A549 (cell line): ENCODE results near the gene UBXN2A. TPM values are rescaled to one million over a fixed set of nuclear protein-coding genes. Genes with fewer than 3 reads are reported as not detected.

ENCODE experiments used
- ATAC-seq, 2 experiments: fragments of 200-7000 bp in 1 of 2; fragments of >200 bp in 1 of 2; cut with Nextera tagmentation in 1 of 2; cut with Tn5 transposase in 1 of 2; 3 replicates each; pipeline versions ENCODE4 v1.8.0 to v1.9.1; 2018 to 2020; ENCODE audit warnings: mild to moderate bottlenecking in 1 of 2, moderate library complexity in 1 of 2
- CTCF ChIA-PET: fragments of 300-600 bp; sonication (Branson Sonifier 250); formaldehyde crosslinking; extraction: SDS; loops from one replicate; lab custom pipeline; 2021; ENCODE audit warnings: antibody characterized with exemption, inconsistent platforms; lab: Yijun Ruan, JAX
- POLR2A ChIA-PET: fragments of 350-600 bp; formaldehyde crosslinking; extraction: SDS; loops from one replicate; lab custom pipeline; 2021; ENCODE audit warnings: antibody characterized with exemption, inconsistent platforms; lab: Yijun Ruan, JAX
- DNase-seq, 2 experiments: peaks; one replicate each; pipeline versions ENCODE4 v3.0.0 to v3.0.0-alpha.2; 2011 to 2016; ENCODE audit warnings: low read depth in 1 of 2, low spot score in 1 of 2
- FAIRE-seq: peaks from 2 replicates; lab custom pipeline; 2011; peaks lifted over from hg19 to GRCh38; lab: Jason Lieb, UNC
- H3K27ac ChIP-seq, 2 experiments: fragments of >200 bp; sonication (Bioruptor Twin); formaldehyde crosslinking; 3 replicates each; pipeline ENCODE4 v1.5.1; 2016 to 2017
- H3K4me1 ChIP-seq: fragments of >200 bp; sonication (Bioruptor Twin); formaldehyde crosslinking; 3 replicates; pipeline ENCODE4 v1.6.1; 2016
- H3K4me2 ChIP-seq: fragments of >200 bp; sonication (Bioruptor Twin); formaldehyde crosslinking; 3 replicates; pipeline ENCODE4 v1.6.1; 2016
- H3K4me3 ChIP-seq: fragments of >200 bp; sonication (Bioruptor Twin); formaldehyde crosslinking; 3 replicates; pipeline ENCODE4 v1.5.1; 2016
- H3K9me3 ChIP-seq: fragments of >200 bp; sonication (Bioruptor Twin); formaldehyde crosslinking; 3 replicates; pipeline ENCODE4 v1.6.1; 2016
- CBX8 ChIP-seq: fragments of 200-600 bp; sonication (generic); IDR thresholded peaks from 2 replicates; pipeline ENCODE4 v1.6.1; 2016
- CEBPB ChIP-seq, 2 experiments: fragments of >200 bp in 1 of 2; sonication (Bioruptor Twin) in 1 of 2; formaldehyde crosslinking in 1 of 2; IDR thresholded peaks; 2 replicates each; pipeline ENCODE4 v1.6.1; 2012 to 2016
- CHD2 ChIP-seq: fragments of 150-350 bp; IDR thresholded peaks from 2 replicates; pipeline ENCODE4 v1.6.1; 2014; ENCODE audit warnings: low read length; ENCODE audit not compliant: partially characterized antibody
- EHF ChIP-seq: fragments of 250-450 bp; sonication (Bioruptor Pico); IDR thresholded peaks from 2 replicates; pipeline ENCODE4 v1.5.0; 2020; ENCODE audit warnings: mild to moderate bottlenecking
- ELK1 ChIP-seq: fragments of 150-350 bp; IDR thresholded peaks from 2 replicates; pipeline ENCODE4 v1.6.1; 2014; ENCODE audit warnings: low read depth, mild to moderate bottlenecking, low read length
- EP300 ChIP-seq, 2 experiments: fragments of >200 bp; sonication (Bioruptor Twin); formaldehyde crosslinking; IDR thresholded peaks; 2 replicates in 1 of 2; 3 replicates in 1 of 2; pipeline ENCODE4 v1.6.1; 2016 to 2017
- HES2 ChIP-seq: fragments of >200 bp; sonication (Bioruptor Twin); formaldehyde crosslinking; IDR thresholded peaks from 2 replicates; pipeline ENCODE4 v1.6.1; 2016
- HMGXB4 ChIP-seq: fragments of 250-450 bp; sonication (Bioruptor Pico); IDR thresholded peaks from 2 replicates; pipeline ENCODE4 v1.5.0; 2021; ENCODE audit warnings: mild to moderate bottlenecking, moderate library complexity, borderline replicate concordance
- HOXA7 ChIP-seq: fragments of 250-450 bp; sonication (Bioruptor Pico); IDR thresholded peaks from 2 replicates; pipeline ENCODE4 v1.5.0; 2020; ENCODE audit warnings: mild to moderate bottlenecking, moderate library complexity
- HOXB13 ChIP-seq: fragments of 250-450 bp; sonication (Bioruptor Pico); IDR thresholded peaks from 2 replicates; pipeline ENCODE4 v1.5.0; 2020; ENCODE audit warnings: low read depth, mild to moderate bottlenecking, moderate library complexity
- HOXB5 ChIP-seq: fragments of 250-450 bp; sonication (Bioruptor Pico); IDR thresholded peaks from 2 replicates; pipeline ENCODE4 v1.5.0; 2020; ENCODE audit warnings: mild to moderate bottlenecking, moderate library complexity
- JUNB ChIP-seq: fragments of >200 bp; sonication (Bioruptor Twin); formaldehyde crosslinking; IDR thresholded peaks from 2 replicates; pipeline ENCODE4 v1.6.1; 2016
- NFE2L2 ChIP-seq: fragments of 150-350 bp; conservative IDR thresholded peaks from 2 replicates; pipeline ENCODE4 v1.6.1; 2014; ENCODE audit warnings: low read length
- PHF8 ChIP-seq: fragments of 200-600 bp; sonication (generic); IDR thresholded peaks from 2 replicates; pipeline ENCODE4 v1.6.1; 2016; ENCODE audit warnings: low read depth, mild to moderate bottlenecking, antibody characterized with exemption, moderate library complexity, borderline replicate concordance
- RAD21 ChIP-seq, 2 experiments: fragments of >200 bp in 1 of 2; sonication (Bioruptor Twin) in 1 of 2; formaldehyde crosslinking in 1 of 2; IDR thresholded peaks in 1 of 2; conservative IDR thresholded peaks in 1 of 2; 2 replicates in 1 of 2; 3 replicates in 1 of 2; pipeline ENCODE4 v1.6.1; 2012 to 2018; ENCODE audit warnings: inconsistent platforms in 1 of 2
- REST ChIP-seq: fragments of 200-600 bp; sonication (generic); IDR thresholded peaks from 2 replicates; pipeline ENCODE4 v1.6.1; 2016; ENCODE audit warnings: antibody characterized with exemption, mild to moderate bottlenecking, moderate library complexity
- TFCP2L1 ChIP-seq: fragments of 250-450 bp; sonication (Bioruptor Pico); IDR thresholded peaks from 2 replicates; pipeline ENCODE4 v1.5.0; 2021; ENCODE audit warnings: mild to moderate bottlenecking
- ZSCAN20 ChIP-seq: fragments of 250-450 bp; sonication (Bioruptor Pico); IDR thresholded peaks from 2 replicates; pipeline ENCODE4 v1.8.0; 2022; ENCODE audit warnings: mild to moderate bottlenecking, moderate library complexity
- WGBS: methylation state at CpG from one replicate; pipeline ENCODE4 v1.1.6; 2017; ENCODE audit errors: missing lambda C conversion rate; 5-methylcytosine and 5-hydroxymethylcytosine counted together
- polyA plus RNA-seq, 4 experiments: library from polyadenylated mRNA; depleted of rRNA in 3 of 4; stranded (reverse); fragments of >200 nt; fragmentation: RNase III in 1 of 4; extraction: RNeasy Plus Mini Kit Qiagen cat#74134 plus additional on column Dnase treatment in 1 of 4; gene quantifications; 2 replicates in 3 of 4; 3 replicates in 1 of 4; pipeline ENCODE4 v1.2.3, GENCODE V29; 2011 to 2017

The UBXN2A gene
- polyA plus RNA-seq, 2 of the 4 experiments (the other 2 are of a cell fraction): 13.7 to 25.4 TPM

GRCh38 chr2:23934259-23934658 lies 6.0 kb upstream of the UBXN2A start:
- Histone ChIP-seq H3K27ac (no peak overlapping the region), H3K9me3 (no peaks in the 10 kb centered on the region), H3K4me3 (no peak overlapping the region), H3K4me2 (no peak overlapping the region)
- CTCF ChIA-PET: interaction anchor here (0.6 to 1.5 kb wide), 3 partner anchors 150 to 1819 kb away, joined by 3 to 4 read pairs (median 3); partner anchors contain the start of gene TP53I3
- no peak for ATAC-seq
- TF ChIP-seq JUNB (no peak), NFE2L2 (no peak), HOXB13 (CRISPR knock-in tag) (no peak), CEBPB (IDR thresholded peaks at IDR 0.05) (no peak), HES2 (no peak), TFCP2L1 (CRISPR knock-in tag) (no peak), RAD21 (conservative IDR thresholded peaks at IDR 0.05 in 1 of 2, IDR thresholded peaks at IDR 0.05 in 1 of 2) (no peak), ZSCAN20 (CRISPR knock-in tag) (no peak), HMGXB4 (CRISPR knock-in tag) (no peak), PHF8 (no peak), CHD2 (no peak), ELK1 (no peak), CBX8 (no peak), EHF (CRISPR knock-in tag) (no peak), HOXB5 (CRISPR knock-in tag) (no peak), REST (no peak), EP300 (IDR thresholded peaks at IDR 0.05) (no peak), HOXA7 (CRISPR knock-in tag) (no peak)
- TF ChIP-seq, all 56 proteins: peak for 0
- 58% methylated on average over 1 of the region's 1 CpG for WGBS
- FAIRE-seq (no peak), DNase-seq (no peak)
- 0 out of 3 replicates have a peak, but pooled peaks cover under 1% of the 10 kb centered on the region for H3K4me1 ChIP-seq
- POLR2A ChIA-PET: no interaction called here
